ENCODE measurements around the gene PIK3R6.

Gene PIK3R6

GRCh38 chr17:8865385-8865784, 2.1 kb downstream of the PIK3R6 start:
- TF ChIP-seq, protein P1, sequence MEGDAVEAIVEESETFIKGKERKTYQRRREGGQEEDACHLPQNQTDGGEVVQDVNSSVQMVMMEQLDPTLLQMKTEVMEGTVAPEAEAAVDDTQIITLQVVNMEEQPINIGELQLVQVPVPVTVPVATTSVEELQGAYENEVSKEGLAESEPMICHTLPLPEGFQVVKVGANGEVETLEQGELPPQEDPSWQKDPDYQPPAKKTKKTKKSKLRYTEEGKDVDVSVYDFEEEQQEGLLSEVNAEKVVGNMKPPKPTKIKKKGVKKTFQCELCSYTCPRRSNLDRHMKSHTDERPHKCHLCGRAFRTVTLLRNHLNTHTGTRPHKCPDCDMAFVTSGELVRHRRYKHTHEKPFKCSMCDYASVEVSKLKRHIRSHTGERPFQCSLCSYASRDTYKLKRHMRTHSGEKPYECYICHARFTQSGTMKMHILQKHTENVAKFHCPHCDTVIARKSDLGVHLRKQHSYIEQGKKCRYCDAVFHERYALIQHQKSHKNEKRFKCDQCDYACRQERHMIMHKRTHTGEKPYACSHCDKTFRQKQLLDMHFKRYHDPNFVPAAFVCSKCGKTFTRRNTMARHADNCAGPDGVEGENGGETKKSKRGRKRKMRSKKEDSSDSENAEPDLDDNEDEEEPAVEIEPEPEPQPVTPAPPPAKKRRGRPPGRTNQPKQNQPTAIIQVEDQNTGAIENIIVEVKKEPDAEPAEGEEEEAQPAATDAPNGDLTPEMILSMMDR (IDR thresholded peaks at IDR 0.05; ENCODE audit: low read depth, low read length), result no peak

DNA sequence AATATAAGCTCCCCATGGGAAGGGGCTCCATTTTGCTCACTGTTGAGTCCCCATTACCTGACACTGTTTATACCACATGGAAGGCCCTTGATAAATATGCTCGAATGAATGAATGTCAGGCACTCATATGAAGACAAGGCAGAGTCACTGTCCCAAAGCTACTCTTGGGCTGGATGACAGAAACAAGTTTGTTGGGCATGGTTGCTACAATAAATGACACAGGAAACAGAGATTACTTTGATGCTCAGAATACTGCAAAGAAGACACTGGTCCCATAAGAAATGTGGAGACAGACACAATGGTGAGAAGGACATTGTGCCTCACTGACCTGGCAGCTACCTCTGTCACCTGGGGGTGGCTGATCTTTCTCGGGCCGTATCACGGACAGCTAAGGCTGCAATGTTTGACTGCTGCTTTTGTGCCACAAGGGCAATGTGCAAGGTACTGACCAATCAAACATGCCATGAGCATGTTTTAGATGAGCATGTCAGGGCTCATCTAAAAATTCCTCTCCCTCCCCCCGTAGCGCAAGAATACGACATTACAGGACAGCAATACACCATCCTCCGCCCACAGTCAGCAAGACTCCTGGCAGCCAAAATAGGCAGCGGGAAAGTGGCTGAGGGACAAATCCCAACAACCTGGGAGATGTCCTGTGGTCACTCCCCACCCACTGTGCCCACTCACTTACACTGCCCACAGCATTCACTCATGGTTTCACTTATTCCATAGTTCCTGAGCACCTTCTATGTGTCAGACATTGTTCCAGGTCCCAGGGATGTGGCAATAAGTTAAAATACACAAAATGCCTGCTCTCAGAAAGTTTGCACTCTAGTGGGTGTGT, 5.0 kb downstream of the PIK3R6 start:
- no peak for DNase-seq (ENCODE audit: extremely low read depth, low read depth)
- TF ChIP-seq, protein P1 (IDR thresholded peaks at IDR 0.05; ENCODE audit: low read depth, low read length), result no peak

More at GRCh38 chr17:8865385-8865784, 2.1 kb downstream of the PIK3R6 start:
- no peak for DNase-seq (ENCODE audit: extremely low read depth, low read depth)

GRCh38 chr17:8861495-8862181, 5.8 kb downstream of the PIK3R6 start:
- no peak for DNase-seq (ENCODE audit: extremely low read depth, low read depth)
- TF ChIP-seq, protein P1 (IDR thresholded peaks at IDR 0.05; ENCODE audit: low read depth, low read length), result no peak

DNA sequence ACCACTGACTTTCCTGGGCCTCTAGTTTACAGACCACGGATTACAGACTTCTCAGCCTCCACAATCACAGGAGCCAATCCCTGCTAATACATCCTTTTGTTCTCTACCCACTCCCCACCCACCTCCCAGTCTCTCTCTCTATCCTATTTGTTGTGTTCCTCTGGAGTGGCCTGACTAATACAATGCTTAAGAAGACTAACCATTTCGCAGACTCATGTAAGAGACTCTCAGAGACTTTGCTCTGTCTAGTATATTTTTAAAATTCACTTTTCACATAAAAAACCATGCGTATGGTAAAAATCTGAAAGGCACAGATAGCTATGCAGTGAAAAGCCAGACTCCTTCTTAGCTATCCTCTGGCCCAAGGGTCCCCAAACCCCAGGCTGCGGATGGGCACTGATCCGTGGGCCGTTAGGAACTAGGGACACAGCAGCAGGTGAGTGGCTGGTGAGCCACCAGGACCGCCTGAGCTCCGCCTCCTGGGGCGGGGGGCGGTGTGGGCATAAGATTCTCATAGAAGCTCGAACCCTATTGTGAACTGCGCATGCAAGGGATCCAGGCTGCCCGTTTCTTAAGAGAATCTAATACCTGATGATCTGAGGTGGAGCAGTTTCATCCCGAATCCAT, 7.6 kb downstream of the PIK3R6 start:
- DNase-seq (ENCODE audit: extremely low read depth, low read depth), result no peak
- TF ChIP-seq, protein P1 (IDR thresholded peaks at IDR 0.05; ENCODE audit: low read depth, low read length), result no peak

DNA sequence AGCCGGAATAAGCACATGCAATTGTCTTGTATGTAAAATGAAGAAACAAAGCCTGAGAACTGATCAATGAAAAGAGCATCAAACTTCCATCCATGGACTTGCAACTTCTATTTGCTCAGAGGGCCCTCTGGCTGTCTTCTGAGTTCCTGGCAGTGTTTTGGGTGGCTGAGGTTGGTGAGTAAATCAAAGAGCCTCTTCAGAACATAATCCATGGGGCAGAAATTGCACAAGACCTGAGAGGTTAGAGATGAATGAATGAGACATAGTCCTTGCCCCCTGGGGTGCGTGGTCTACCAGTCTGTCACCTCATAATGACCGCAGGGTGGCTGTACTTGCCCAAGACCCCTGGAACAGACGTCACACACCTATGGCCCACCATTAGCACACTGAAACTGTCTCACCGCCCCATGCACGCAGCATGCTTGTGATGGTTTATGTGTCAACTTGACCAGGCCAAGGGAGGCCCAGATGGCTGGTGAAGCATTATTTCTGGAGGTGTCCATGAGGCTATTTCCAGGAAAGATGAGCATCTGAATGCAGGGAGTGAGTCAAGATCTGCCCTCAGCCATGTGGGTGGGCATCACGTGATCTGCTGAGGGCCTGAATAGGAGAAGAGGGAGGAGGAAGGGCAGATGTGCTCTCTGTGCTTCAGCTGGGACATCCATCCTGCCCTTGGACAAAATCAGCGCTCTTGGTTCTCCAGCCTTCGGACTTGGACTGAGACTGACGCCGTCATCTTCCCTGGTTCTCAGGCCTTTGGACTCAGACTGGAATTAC, 8.3 kb downstream of the PIK3R6 start:
- DNase-seq (ENCODE audit: extremely low read depth, low read depth), result no peak
- TF ChIP-seq, protein P1 (IDR thresholded peaks at IDR 0.05; ENCODE audit: low read depth, low read length), result no peak; the same call in 1 of the 2 replicates

DNA sequence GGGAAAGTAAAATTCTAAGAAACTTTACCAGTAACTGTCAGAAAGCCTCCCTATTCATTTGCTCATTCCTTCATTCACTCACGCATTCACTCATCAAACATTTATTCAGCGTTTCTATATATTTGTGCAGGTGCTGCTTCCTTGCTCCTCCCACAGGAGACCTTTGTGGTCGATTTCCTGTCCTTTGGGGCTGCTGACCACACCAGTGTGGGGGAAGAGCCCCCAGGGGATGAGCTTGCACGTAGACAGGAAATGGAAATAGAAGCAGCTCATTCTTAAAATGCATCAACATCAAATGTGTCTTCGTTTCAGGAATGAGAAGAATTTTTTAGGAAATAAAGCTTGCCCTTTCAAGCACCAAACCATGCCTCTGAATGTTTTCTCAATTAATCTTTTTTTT, 9.6 kb downstream of the PIK3R6 start:
- no peak for DNase-seq (ENCODE audit: extremely low read depth, low read depth)
- TF ChIP-seq, protein P1 (IDR thresholded peaks at IDR 0.05; ENCODE audit: low read depth, low read length), result no peak

All from AG09319 (cell line).